ENCODE data around the gene STK26. TPM values are rescaled to one million over a fixed set of nuclear protein-coding genes. Genes with fewer than 3 reads are reported as not detected.

STK26 gene
- total and polyA plus RNA-seq, 4 experiments from 2014 or later = 38.1 to 57.2 (median 45.1) TPM

GRCh38 chrX:132017431-132018185 is 5.5 kb upstream of the STK26 start:
- peaks cover 15% of the 10 kb centered on the region for H3K4me1 ChIP-seq (ENCODE audit: insufficient read depth, low read length)
- H3K27ac ChIP-seq (ENCODE audit: low read depth, low read length) = no peak overlapping the region
- CTCF ChIA-PET (ENCODE audit: partially characterized antibody) = no interaction called here
- H3K27me3 ChIP-seq (ENCODE audit: insufficient read depth, low read length) = no peaks in the 10 kb centered on the region
- Mint-ChIP-seq H3K27me3 (no peaks in the 10 kb centered on the region), H3K4me3 (no peak overlapping the region), H3K27ac (peak overlapping the region in 1 of 7 donors; percentile 25), H3K4me1 (peaks cover 6 to 23% (median 13%) of the 10 kb centered on the region in 4 donors), H3K36me3 (no peaks in the 10 kb centered on the region), H3K9me3 (no peaks in the 10 kb centered on the region)
- intact Hi-C loops (cut with micrococcal nuclease) = no loop called here
- H3K4me3 ChIP-seq (ENCODE audit: low read length in 2 of 2) = no peak overlapping the region
- no peaks in the 10 kb centered on the region for H3K9me3 ChIP-seq (ENCODE audit: control insufficient read depth in 1 of 2, low read length in 2 of 2)
- POLR2A ChIA-PET (ENCODE audit: partially characterized antibody) = interaction anchor here (1.1 to 2.5 kb wide), 3 partner anchors 11 to 32 kb away, joined by 4 to 6 read pairs (median 6); no protein-coding TSS in a partner anchor
- DNase-seq = no peak
- no peaks in the 10 kb centered on the region for H3K36me3 ChIP-seq (ENCODE audit: insufficient read depth, low read length)

GRCh38 chrX:132022198-132022966 is 720 bp upstream of the STK26 start:
- H3K4me3 Mint-ChIP-seq = peak overlapping the region; percentile 89 to 96 (median 94)
- ChIA-PET CTCF (ENCODE audit: partially characterized antibody) (interaction anchor here (1.0 to 1.7 kb wide), 4 partner anchors 16 to 181 kb away, joined by 3 to 6 read pairs (median 4); no protein-coding TSS in a partner anchor), POLR2A (ENCODE audit: partially characterized antibody) (interaction anchor here (1.1 to 2.8 kb wide), 9 partner anchors 10 to 466 kb away, joined by 3 to 23 read pairs (median 5); partner anchors contain the start of gene RAP2C)
- Histone ChIP-seq H3K4me1 (ENCODE audit: insufficient read depth, low read length) (peaks cover 26% of the 10 kb centered on the region), H3K9me3 (ENCODE audit: control insufficient read depth in 1 of 2, low read length in 2 of 2) (no peaks in the 10 kb centered on the region), H3K27me3 (ENCODE audit: insufficient read depth, low read length) (no peaks in the 10 kb centered on the region), H3K4me3 (ENCODE audit: low read length in 2 of 2) (peak overlapping the region; percentile 29 to 76), H3K36me3 (ENCODE audit: insufficient read depth, low read length) (no peaks in the 10 kb centered on the region), H3K27ac (ENCODE audit: low read depth, low read length) (peak overlapping the region; percentile 75)
- H3K27ac Mint-ChIP-seq = peak overlapping the region; percentile 61 to 95 (median 90)
- H3K36me3 Mint-ChIP-seq = peaks cover 0 to 5% of the 10 kb centered on the region in 2 donors
- no peaks in the 10 kb centered on the region for H3K9me3 Mint-ChIP-seq
- intact Hi-C loops (cut with micrococcal nuclease) = loop anchor here (2.0 kb wide), 3 partner anchors 36 to 466 kb away; partner anchors contain the start of gene MBNL3
- peaks cover 14 to 40% (median 24%) of the 10 kb centered on the region in 4 donors for H3K4me1 Mint-ChIP-seq
- H3K27me3 Mint-ChIP-seq = no peaks in the 10 kb centered on the region
- peak; percentile 26 to 40 (median 34) for DNase-seq

DNA sequence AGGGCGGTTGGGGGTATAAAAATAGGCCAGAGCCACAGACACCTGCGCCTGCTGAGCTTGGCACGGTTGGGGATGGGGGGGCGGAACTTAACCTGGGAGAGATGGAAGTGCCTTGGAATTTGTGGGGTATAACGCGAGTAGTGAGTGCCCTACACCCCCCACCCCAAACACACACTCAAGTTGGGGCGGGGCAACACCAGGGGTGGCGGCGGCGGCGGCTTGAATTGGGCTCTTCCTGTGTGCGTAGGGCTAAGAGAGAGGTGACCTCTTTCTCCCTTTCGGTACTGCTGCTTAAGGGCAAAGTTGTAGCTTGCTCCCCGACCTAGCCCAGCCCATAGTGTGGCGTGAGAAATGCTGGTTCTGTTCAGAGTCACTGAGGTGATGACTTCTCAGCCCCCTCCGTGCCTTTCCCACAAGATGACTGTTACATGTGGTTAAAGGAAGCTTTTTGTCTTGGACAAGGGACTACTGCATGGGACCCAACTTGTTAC is 839 bp downstream of the STK26 start:
- DNase-seq = peak; percentile 29 to 60 (median 54)
- POLR2A ChIA-PET (ENCODE audit: partially characterized antibody) = interaction anchor here (0.5 to 2.8 kb wide), 12 partner anchors 8 to 625 kb away, joined by 3 to 23 read pairs (median 4); partner anchors contain the start of gene RAP2C
- Mint-ChIP-seq H3K36me3 (peaks cover 0 to 8% of the 10 kb centered on the region in 2 donors), H3K27ac (peak overlapping the region; percentile 89 to 96 (median 94)), H3K4me1 (peaks cover 20 to 45% (median 31%) of the 10 kb centered on the region in 4 donors), H3K4me3 (peak overlapping the region; percentile 91 to 96 (median 94)), H3K27me3 (no peaks in the 10 kb centered on the region), H3K9me3 (no peaks in the 10 kb centered on the region)
- CTCF ChIA-PET (ENCODE audit: partially characterized antibody) = interaction anchor here (0.6 to 1.7 kb wide), 5 partner anchors 8 to 197 kb away, joined by 3 to 4 read pairs (median 3); no protein-coding TSS in a partner anchor
- Histone ChIP-seq H3K9me3 (ENCODE audit: control insufficient read depth in 1 of 2, low read length in 2 of 2) (no peaks in the 10 kb centered on the region), H3K4me3 (ENCODE audit: low read length in 2 of 2) (peak overlapping the region; percentile 29 to 76), H3K4me1 (ENCODE audit: insufficient read depth, low read length) (peaks cover 33% of the 10 kb centered on the region), H3K36me3 (ENCODE audit: insufficient read depth, low read length) (no peaks in the 10 kb centered on the region), H3K27ac (ENCODE audit: low read depth, low read length) (peak overlapping the region; percentile 75), H3K27me3 (ENCODE audit: insufficient read depth, low read length) (no peaks in the 10 kb centered on the region)
- intact Hi-C loops (cut with micrococcal nuclease) = loop anchor here (1.0 to 2.0 kb wide), 4 partner anchors 37 to 465 kb away; partner anchors contain the start of genes MBNL3 and RAP2C

DNA sequence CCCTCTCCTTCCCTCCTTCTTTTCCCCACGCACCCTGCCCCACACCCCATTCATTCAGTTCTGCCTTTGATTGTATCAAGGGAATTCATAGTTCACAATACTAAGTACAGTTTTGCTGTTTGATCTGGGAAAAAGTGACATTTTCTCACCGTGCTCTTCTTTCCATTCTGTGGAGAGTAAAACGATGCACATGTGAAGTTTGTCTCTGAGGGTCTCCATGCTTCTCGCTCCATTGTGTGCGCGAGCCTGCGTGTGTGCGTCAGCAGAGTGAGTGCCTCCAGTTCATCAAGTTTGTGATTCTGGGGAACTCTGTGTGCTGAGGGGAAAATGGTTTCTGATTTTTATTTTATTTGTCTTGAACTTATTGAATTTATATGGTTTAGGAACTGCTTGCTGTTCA is 1.9 kb downstream of the STK26 start:
- no peaks in the 10 kb centered on the region for H3K27me3 Mint-ChIP-seq
- POLR2A ChIA-PET (ENCODE audit: partially characterized antibody) = interaction anchor here (1.2 to 2.8 kb wide), 2 partner anchors 40 to 456 kb away, joined by 4 to 14 read pairs; no protein-coding TSS in a partner anchor
- H3K4me1 ChIP-seq (ENCODE audit: insufficient read depth, low read length) = peaks cover 44% of the 10 kb centered on the region
- peak overlapping the region in 1 of 2 donors; percentile 6 for H3K4me3 ChIP-seq (ENCODE audit: low read length in 2 of 2)
- no peaks in the 10 kb centered on the region for H3K9me3 ChIP-seq (ENCODE audit: control insufficient read depth in 1 of 2, low read length in 2 of 2)
- peak overlapping the region; percentile 34 to 96 (median 84) for H3K4me3 Mint-ChIP-seq
- H3K36me3 Mint-ChIP-seq = peaks cover 0 to 11% of the 10 kb centered on the region in 2 donors
- H3K4me1 Mint-ChIP-seq = peaks cover 27 to 53% (median 38%) of the 10 kb centered on the region in 4 donors
- H3K9me3 Mint-ChIP-seq = no peaks in the 10 kb centered on the region
- CTCF ChIA-PET (ENCODE audit: partially characterized antibody) = interaction anchor here (1.2 kb wide), 1 partner anchor 42 kb away, joined by 3 read pairs; no protein-coding TSS in a partner anchor
- intact Hi-C loops (cut with micrococcal nuclease) = no loop called here
- no peaks in the 10 kb centered on the region for H3K36me3 ChIP-seq (ENCODE audit: insufficient read depth, low read length)
- H3K27me3 ChIP-seq (ENCODE audit: insufficient read depth, low read length) = no peaks in the 10 kb centered on the region
- peak overlapping the region in 3 of 7 donors; percentile 29 to 67 (median 43) for H3K27ac Mint-ChIP-seq
- no peak overlapping the region for H3K27ac ChIP-seq (ENCODE audit: low read depth, low read length)
- DNase-seq = no peak

DNA sequence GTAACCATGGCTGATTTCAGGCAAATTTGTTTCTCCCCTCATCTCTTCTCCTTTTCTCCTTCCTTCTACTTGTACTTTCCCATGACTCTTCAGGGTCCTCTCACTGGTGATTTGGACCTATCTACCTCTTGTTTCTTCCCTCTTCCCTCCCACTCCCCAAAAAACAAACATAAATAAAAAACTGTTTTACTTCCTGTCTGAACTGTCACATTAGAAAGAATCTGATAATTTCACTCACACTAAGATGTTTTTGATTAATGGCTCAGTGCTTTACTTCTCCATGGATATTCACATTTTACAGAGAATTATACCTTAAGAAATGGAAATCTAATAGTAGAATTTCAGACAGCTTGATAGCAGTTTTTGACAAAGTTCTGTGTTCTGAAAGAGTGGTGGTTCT is 7.2 kb downstream of the STK26 start:
- H3K9me3 Mint-ChIP-seq = no peaks in the 10 kb centered on the region
- no peaks in the 10 kb centered on the region for H3K27me3 Mint-ChIP-seq
- H3K27ac Mint-ChIP-seq = peak overlapping the region in 2 of 7 donors; percentile 57 to 81
- H3K36me3 Mint-ChIP-seq = peaks cover 0 to 9% of the 10 kb centered on the region in 2 donors
- Histone ChIP-seq H3K36me3 (ENCODE audit: insufficient read depth, low read length) (no peaks in the 10 kb centered on the region), H3K27ac (ENCODE audit: low read depth, low read length) (no peak overlapping the region), H3K9me3 (ENCODE audit: control insufficient read depth in 1 of 2, low read length in 2 of 2) (no peaks in the 10 kb centered on the region), H3K4me3 (ENCODE audit: low read length in 2 of 2) (no peak overlapping the region), H3K4me1 (ENCODE audit: insufficient read depth, low read length) (peaks cover 75% of the 10 kb centered on the region), H3K27me3 (ENCODE audit: insufficient read depth, low read length) (no peaks in the 10 kb centered on the region)
- CTCF ChIA-PET (ENCODE audit: partially characterized antibody) = interaction anchor here (0.8 to 1.0 kb wide), 2 partner anchors 44 to 189 kb away, joined by 3 read pairs; partner anchors contain the start of gene RAP2C
- peak overlapping the region in 5 of 8 donors; percentile 3 to 44 (median 13) for H3K4me3 Mint-ChIP-seq
- peaks cover 46 to 72% (median 60%) of the 10 kb centered on the region in 4 donors for H3K4me1 Mint-ChIP-seq
- DNase-seq = no peak
- POLR2A ChIA-PET (ENCODE audit: partially characterized antibody) = no interaction called here
- intact Hi-C loops (cut with micrococcal nuclease) = no loop called here

- Mint-ChIP-seq H3K4me1 (peaks cover 50 to 73% (median 61%) of the 10 kb centered on the region in 4 donors), H3K4me3 (peak overlapping the region in 6 of 8 donors; percentile 25 to 64 (median 40)), H3K36me3 (peaks cover 0 to 10% of the 10 kb centered on the region in 2 donors), H3K9me3 (no peaks in the 10 kb centered on the region), H3K27ac (peak overlapping the region in 6 of 7 donors; percentile 2 to 52 (median 30)), H3K27me3 (no peaks in the 10 kb centered on the region)
- intact Hi-C loops (cut with micrococcal nuclease) = no loop called here
- ChIA-PET POLR2A (ENCODE audit: partially characterized antibody) (interaction anchor here (3.2 kb wide), 1 partner anchor 8 kb away, joined by 16 read pairs; the partner anchor contains the start of gene STK26), CTCF (ENCODE audit: partially characterized antibody) (interaction anchor here (1.2 kb wide), 1 partner anchor 8 kb away, joined by 3 read pairs; the partner anchor contains the start of gene STK26)
- peak in 1 of 5 donors; percentile 0 for DNase-seq
- H3K9me3 ChIP-seq (ENCODE audit: control insufficient read depth in 1 of 2, low read length in 2 of 2) = no peaks in the 10 kb centered on the region
- H3K27ac ChIP-seq (ENCODE audit: low read depth, low read length) = no peak overlapping the region
- peaks cover 82% of the 10 kb centered on the region for H3K4me1 ChIP-seq (ENCODE audit: insufficient read depth, low read length)
- H3K4me3 ChIP-seq (ENCODE audit: low read length in 2 of 2) = no peak overlapping the region
- H3K27me3 ChIP-seq (ENCODE audit: insufficient read depth, low read length) = no peaks in the 10 kb centered on the region
- no peaks in the 10 kb centered on the region for H3K36me3 ChIP-seq (ENCODE audit: insufficient read depth, low read length)
These were observed 8.8 kb downstream of the STK26 start for GRCh38 chrX:132031867-132032266.
